ENCODE measurements around the gene RUBCN. TPM values are rescaled to one million over a fixed set of nuclear protein-coding genes. Genes with fewer than 3 reads are reported as not detected.
"Not testable (repeated sequence)": the region's sequence is repeated elsewhere in the genome, so short reads cannot be mapped to it uniquely, and the experiment has no call there.

RUBCN gene
- total RNA-seq, 4 donors from 2014 or later, result 47.8 to 99.6 (median 60.1) TPM

DNA sequence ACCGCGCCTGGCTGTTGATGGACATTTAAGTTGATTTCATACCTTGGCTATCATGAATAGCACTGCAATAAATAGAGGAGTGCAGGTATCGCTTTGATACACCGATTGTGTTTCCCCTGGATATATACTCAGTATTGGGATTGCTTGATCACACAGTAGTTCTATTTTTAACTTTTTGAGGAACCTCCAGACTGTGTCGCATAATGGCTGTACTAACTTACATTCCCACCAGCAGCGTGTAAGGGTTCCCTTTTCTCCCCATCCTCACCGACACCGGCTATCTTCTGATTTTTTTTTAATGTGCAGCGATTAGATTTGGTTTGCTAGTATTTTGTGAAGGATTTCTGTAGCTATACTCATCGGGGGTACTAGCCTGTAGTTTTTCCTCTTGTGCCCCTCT, 16.0 kb downstream of the RUBCN start:
- Histone ChIP-seq H3K27ac (no peak overlapping the region), H3K4me1 (no peaks in the 10 kb centered on the region), H3K36me3 (peaks cover 0 to 23% of the 10 kb centered on the region in 2 donors), H3K9me3 (peaks cover 0 to 8% (median 0%) of the 10 kb centered on the region in 3 donors), H3K4me3 (no peak overlapping the region), H3K27me3 (no peaks in the 10 kb centered on the region)
- ATAC-seq, result no peak
- TF ChIP-seq, protein P1, sequence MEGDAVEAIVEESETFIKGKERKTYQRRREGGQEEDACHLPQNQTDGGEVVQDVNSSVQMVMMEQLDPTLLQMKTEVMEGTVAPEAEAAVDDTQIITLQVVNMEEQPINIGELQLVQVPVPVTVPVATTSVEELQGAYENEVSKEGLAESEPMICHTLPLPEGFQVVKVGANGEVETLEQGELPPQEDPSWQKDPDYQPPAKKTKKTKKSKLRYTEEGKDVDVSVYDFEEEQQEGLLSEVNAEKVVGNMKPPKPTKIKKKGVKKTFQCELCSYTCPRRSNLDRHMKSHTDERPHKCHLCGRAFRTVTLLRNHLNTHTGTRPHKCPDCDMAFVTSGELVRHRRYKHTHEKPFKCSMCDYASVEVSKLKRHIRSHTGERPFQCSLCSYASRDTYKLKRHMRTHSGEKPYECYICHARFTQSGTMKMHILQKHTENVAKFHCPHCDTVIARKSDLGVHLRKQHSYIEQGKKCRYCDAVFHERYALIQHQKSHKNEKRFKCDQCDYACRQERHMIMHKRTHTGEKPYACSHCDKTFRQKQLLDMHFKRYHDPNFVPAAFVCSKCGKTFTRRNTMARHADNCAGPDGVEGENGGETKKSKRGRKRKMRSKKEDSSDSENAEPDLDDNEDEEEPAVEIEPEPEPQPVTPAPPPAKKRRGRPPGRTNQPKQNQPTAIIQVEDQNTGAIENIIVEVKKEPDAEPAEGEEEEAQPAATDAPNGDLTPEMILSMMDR (IDR thresholded peaks at IDR 0.05), result no peak
- TF ChIP-seq POLR2AphosphoS5 (IDR thresholded peaks at IDR 0.05), result no peak
- no peak for TF ChIP-seq POLR2A (IDR thresholded peaks at IDR 0.05)
- TF ChIP-seq EP300 (IDR thresholded peaks at IDR 0.05), result no peak
- 92% methylated on average over 9 of the region's 10 CpGs; no CpG with 5 or more reads in 1 of the 2 donors for WGBS, 2 donors (ENCODE audit: low coverage in 1 of 2)

DNA sequence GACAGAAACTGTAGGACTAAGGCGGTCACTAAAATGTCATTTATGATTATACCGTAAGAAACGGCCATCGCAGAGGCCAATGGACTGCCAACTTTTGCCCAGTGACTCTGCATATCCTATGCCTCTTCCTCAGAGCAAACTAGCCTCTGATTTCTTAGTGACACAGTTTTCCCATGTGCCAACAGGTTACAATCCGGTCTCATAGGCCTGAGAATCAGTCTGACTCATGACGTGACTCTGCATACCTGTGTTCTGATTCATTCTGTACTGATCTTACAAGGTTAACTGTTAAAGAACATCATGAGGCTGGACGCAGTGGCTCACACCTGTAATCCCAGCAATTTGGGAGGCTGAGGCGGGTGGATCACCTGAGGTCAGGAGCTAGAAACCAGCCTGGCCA, 17.8 kb downstream of the RUBCN start:
- Histone ChIP-seq H3K4me3 (no peak overlapping the region), H3K9me3 (peaks cover 0 to 8% (median 0%) of the 10 kb centered on the region in 3 donors), H3K27me3 (no peaks in the 10 kb centered on the region), H3K4me1 (peaks cover 0 to 3% (median 0%) of the 10 kb centered on the region in 3 donors), H3K36me3 (peaks cover 0 to 34% of the 10 kb centered on the region in 2 donors), H3K27ac (no peak overlapping the region)
- peak; percentile 43 for ATAC-seq
- TF ChIP-seq POLR2AphosphoS5 (IDR thresholded peaks at IDR 0.05) (no peak), POLR2A (IDR thresholded peaks at IDR 0.05) (no peak), EP300 (IDR thresholded peaks at IDR 0.05) (no peak)
- TF ChIP-seq, protein P1 (IDR thresholded peaks at IDR 0.05), result no peak
- WGBS, 2 donors (ENCODE audit: low coverage in 1 of 2), result 68 to 72% methylated on average over 6 of the region's 8 CpGs

DNA sequence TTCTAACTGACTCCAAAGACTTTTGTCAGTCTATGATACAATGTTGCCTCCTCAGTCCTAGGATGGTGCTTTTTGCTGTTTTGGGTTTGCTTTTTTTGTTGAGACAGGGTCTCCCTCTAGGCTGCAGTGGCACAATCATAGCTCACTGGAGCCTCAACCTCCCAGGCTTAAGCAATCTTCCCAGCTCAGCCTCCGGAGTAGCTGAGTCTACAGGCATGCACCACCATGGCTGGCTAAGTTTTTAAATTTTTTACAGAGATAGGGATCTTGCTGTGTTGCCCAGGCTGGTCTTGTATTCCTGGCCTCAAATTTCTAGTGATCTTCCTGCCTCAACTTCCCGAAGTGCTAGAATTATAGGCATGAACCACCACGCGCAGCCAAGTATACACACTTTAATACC, 22.5 kb downstream of the RUBCN start:
- H3K27me3 ChIP-seq, result no peaks in the 10 kb centered on the region
- H3K4me3 ChIP-seq, result no peak overlapping the region
- no peak for TF ChIP-seq EP300 (IDR thresholded peaks at IDR 0.05)
- TF ChIP-seq POLR2A (IDR thresholded peaks at IDR 0.05), result no peak
- TF ChIP-seq, protein P1 (IDR thresholded peaks at IDR 0.05), result no peak
- no peak for TF ChIP-seq POLR2AphosphoS5 (IDR thresholded peaks at IDR 0.05)
- ATAC-seq, result no peak
- peaks cover 0 to 36% of the 10 kb centered on the region in 2 donors for H3K36me3 ChIP-seq
- H3K4me1 ChIP-seq, result peaks cover 7 to 28% (median 14%) of the 10 kb centered on the region in 3 donors
- no peaks in the 10 kb centered on the region for H3K9me3 ChIP-seq
- H3K27ac ChIP-seq, result peak overlapping the region in 2 of 4 donors; percentile 82 to 91
- 96 to 100% methylated on average over 3 to 4 of the region's 4 CpGs for WGBS, 2 donors (ENCODE audit: low coverage in 1 of 2)

DNA sequence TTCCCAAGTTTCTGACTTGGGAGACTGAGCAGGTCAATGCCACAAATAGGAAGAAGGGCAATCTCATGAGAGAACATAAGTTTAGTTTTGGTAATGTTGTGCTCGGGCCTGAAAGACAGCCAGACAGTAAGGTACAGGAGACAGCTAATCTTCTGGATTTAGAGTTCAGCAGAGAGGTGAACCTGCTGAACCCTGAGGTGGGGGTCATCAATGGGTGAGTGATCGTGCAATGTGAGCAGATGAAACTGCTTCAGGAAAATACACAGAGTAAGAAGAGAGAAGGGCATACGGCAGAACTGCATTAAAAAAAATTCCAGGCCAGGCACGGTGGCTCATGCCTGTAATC, 23.3 kb downstream of the RUBCN start:
- H3K27me3 ChIP-seq, result no peaks in the 10 kb centered on the region
- H3K4me1 ChIP-seq, result peaks cover 7 to 28% (median 14%) of the 10 kb centered on the region in 3 donors
- peaks cover 0 to 39% of the 10 kb centered on the region in 2 donors for H3K36me3 ChIP-seq
- no peaks in the 10 kb centered on the region for H3K9me3 ChIP-seq
- no peak overlapping the region for H3K4me3 ChIP-seq
- 65 to 92% methylated on average over 2 to 4 of the region's 4 CpGs for WGBS, 2 donors (ENCODE audit: low coverage in 1 of 2)
- ATAC-seq, result no peak
- TF ChIP-seq, protein P1 (IDR thresholded peaks at IDR 0.05), result no peak
- TF ChIP-seq EP300 (IDR thresholded peaks at IDR 0.05), result no peak
- TF ChIP-seq POLR2A (IDR thresholded peaks at IDR 0.05), result no peak
- no peak for TF ChIP-seq POLR2AphosphoS5 (IDR thresholded peaks at IDR 0.05)
- peak overlapping the region; percentile 82 to 97 (median 92) for H3K27ac ChIP-seq

DNA sequence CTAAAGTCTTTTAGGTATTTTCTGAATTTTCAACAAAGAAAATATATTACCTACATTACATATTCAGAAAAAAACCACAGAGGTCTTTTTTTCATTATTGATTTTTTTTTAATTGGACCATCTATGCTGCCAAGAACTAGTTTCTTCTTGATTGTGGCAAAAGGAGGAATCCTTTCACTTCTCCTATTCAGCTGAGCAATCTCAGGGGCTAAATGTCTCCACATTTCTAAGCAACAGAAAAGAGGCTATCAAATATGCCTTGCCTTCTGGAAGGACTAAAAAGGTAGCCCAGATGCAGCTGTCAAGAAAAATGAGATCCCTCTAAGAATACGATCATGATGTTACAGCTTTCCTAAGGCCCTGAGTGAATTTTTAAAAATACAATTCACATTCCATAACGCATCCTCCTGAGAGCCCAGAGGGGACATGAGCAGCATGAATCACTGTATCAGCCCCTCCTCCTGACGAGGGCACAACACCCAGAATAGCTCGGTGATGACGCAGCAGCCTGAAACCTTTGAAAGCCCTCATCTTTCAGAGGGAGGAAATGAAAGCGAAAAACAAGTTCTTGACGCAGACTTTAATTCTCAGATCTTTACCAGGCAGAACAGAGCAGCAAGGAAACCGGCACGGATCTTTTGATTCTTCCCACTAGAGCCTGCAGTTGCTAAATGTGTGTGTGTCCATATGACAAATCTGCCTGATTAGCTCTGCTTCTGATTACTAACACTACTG, 24.6 kb downstream of the RUBCN start:
- H3K9me3 ChIP-seq, result no peaks in the 10 kb centered on the region
- H3K27me3 ChIP-seq, result no peaks in the 10 kb centered on the region
- peak overlapping the region; percentile 82 to 97 (median 92) for H3K27ac ChIP-seq
- 0% methylated on average over 9 of the region's 9 CpGs for WGBS, 2 donors (ENCODE audit: low coverage in 1 of 2)
- TF ChIP-seq POLR2A (IDR thresholded peaks at IDR 0.05), result peak; percentile 13 to 24
- TF ChIP-seq EP300 (IDR thresholded peaks at IDR 0.05), result no peak
- TF ChIP-seq POLR2AphosphoS5 (IDR thresholded peaks at IDR 0.05), result peak; percentile 86
- peaks cover 7 to 28% (median 14%) of the 10 kb centered on the region in 3 donors for H3K4me1 ChIP-seq
- peaks cover 0 to 30% of the 10 kb centered on the region in 2 donors for H3K36me3 ChIP-seq
- peak; percentile 99 for ATAC-seq
- peak overlapping the region; percentile 41 to 56 for H3K4me3 ChIP-seq

DNA sequence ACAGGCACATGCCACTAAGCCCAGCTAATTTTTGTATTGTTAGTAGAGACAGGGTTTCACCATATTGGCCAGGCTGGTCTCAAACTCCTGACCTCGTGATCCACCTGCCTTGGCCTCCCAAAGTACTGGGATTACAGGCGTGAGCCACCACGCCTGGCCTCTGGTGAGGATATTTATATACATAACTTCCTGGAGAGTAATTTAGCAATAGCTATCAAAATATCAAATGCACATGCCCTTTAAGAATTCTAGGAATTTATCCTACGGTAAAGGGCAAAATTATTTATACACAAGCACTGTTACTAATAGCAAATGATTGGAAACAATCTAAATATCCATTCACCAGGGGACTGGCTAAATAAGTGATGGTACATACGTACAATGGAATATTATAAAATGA, 25.7 kb downstream of the RUBCN start:
- not testable (repeated sequence) for H3K4me3 ChIP-seq, H3K27me3 ChIP-seq, ATAC-seq, H3K9me3 ChIP-seq
- Histone ChIP-seq H3K4me1 (peaks cover 7 to 28% (median 14%) of the 10 kb centered on the region in 3 donors), H3K27ac (peak overlapping the region in 3 of 4 donors; percentile 49 to 91 (median 82)), H3K36me3 (peaks cover 0 to 24% of the 10 kb centered on the region in 2 donors)
- WGBS, 2 donors (ENCODE audit: low coverage in 1 of 2), result 75 to 78% methylated on average over 2 to 4 of the region's 5 CpGs

Data from gastroesophageal sphincter (tissue), 4 donors.